Left lung (tissue), 10 donors: ENCODE data around the gene H2BK1. TPM values are rescaled to one million over a fixed set of nuclear protein-coding genes. Genes with fewer than 3 reads are reported as not detected.
A peak's percentile ranks its signal among the peaks of the same experiment; 100 is the strongest.

Source experiments
- ATAC-seq: fragments of 200-7000 bp; cut with Tn5 transposase; one replicate; pipeline ENCODE4 v1.9.1; 2020; ENCODE audit warnings: moderate library complexity
- DNase-seq, 4 donors: peaks; one replicate each; pipeline ENCODE4 v3.0.0-alpha.2; 2013 to 2020
- H3K27ac ChIP-seq, 2 donors: fragments of 200-600 bp; sonication (generic) in 1 of 2; one replicate each; pipeline versions ENCODE4 v1.5.0 to v1.8.0; 2020 to 2021
- H3K27me3 ChIP-seq, 2 donors: fragments of 200-600 bp; sonication (generic) in 1 of 2; one replicate each; pipeline versions ENCODE4 v1.5.0 to v1.8.0; 2020 to 2021
- H3K36me3 ChIP-seq, 2 donors: fragments of 200-600 bp; sonication (generic) in 1 of 2; one replicate each; pipeline versions ENCODE4 v1.5.0 to v1.8.0; 2020 to 2021
- H3K4me1 ChIP-seq, 2 donors: fragments of 200-600 bp; one replicate each; pipeline ENCODE4 v1.8.0; 2021
- H3K4me3 ChIP-seq, 2 donors: fragments of 200-600 bp; sonication (generic) in 1 of 2; one replicate each; pipeline versions ENCODE4 v1.5.0 to v1.8.0; 2020 to 2021; ENCODE audit warnings: mild to moderate bottlenecking in 1 of 2
- H3K9me3 ChIP-seq, 2 donors: fragments of 200-600 bp; sonication (generic) in 1 of 2; one replicate each; pipeline versions ENCODE4 v1.5.0 to v1.8.0; 2020 to 2021
- CTCF ChIP-seq, 2 donors: fragments of 200-600 bp; sonication (generic) in 1 of 2; IDR thresholded peaks; one replicate each; pipeline versions ENCODE4 v1.5.0 to v1.8.0; 2021; ENCODE audit warnings: antibody characterized with exemption in 2 of 2
- intact Hi-C, 2 donors: fragments of 100-400 bp; cut with DNase I; formaldehyde crosslinking; loops; one replicate each; pipeline versions ENCODE4 v1.11.2 to v1.14.2; 2022
- polyA plus RNA-seq, 6 donors: library from polyadenylated mRNA; unstranded; fragments of 120-200 nt; gene quantifications; one replicate each; pipeline ENCODE4 v1.2.1, GENCODE V29; 2013; ENCODE audit not compliant: insufficient read length in 6 of 6
- total RNA-seq, 2 donors: library from RNA; stranded (reverse); fragmentation: NEBNext Ultra II Directional; extraction: Animal tissue kit (Norgen Biotek cat#: 25700); gene quantifications; one replicate each; pipeline ENCODE4 v1.2.1, GENCODE V29; 2021
- donor health status: DM: no; HTN: yes; CAD: no.
- donor health status: DM: no; HTN: no; CAD: no.

The H2BK1 gene
- total and polyA plus RNA-seq, 8 donors: not detected

- peaks cover 0 to 17% of the 10 kb centered on the region in 2 donors for H3K36me3 ChIP-seq
- H3K27ac ChIP-seq: no peak overlapping the region
- peaks cover 0 to 37% of the 10 kb centered on the region in 2 donors for H3K27me3 ChIP-seq
- no peaks in the 10 kb centered on the region for H3K9me3 ChIP-seq
- no peaks in the 10 kb centered on the region for H3K4me1 ChIP-seq
- intact Hi-C loops: no loop called here
- ATAC-seq (no peak), DNase-seq (no peak)
- no peak overlapping the region for H3K4me3 ChIP-seq
- TF ChIP-seq CTCF (IDR thresholded peaks at IDR 0.05): no peak
These were observed 1.9 kb downstream of the H2BK1 start for GRCh38 chr7:151208253-151208862.

GRCh38 chr7:151207804-151208203, 2.5 kb downstream of the H2BK1 start:
- H3K27ac ChIP-seq: no peak overlapping the region
- H3K27me3 ChIP-seq: peaks cover 0 to 40% of the 10 kb centered on the region in 2 donors
- intact Hi-C loops: no loop called here
- H3K9me3 ChIP-seq: no peaks in the 10 kb centered on the region
- H3K4me1 ChIP-seq: no peaks in the 10 kb centered on the region
- H3K36me3 ChIP-seq: peaks cover 0 to 11% of the 10 kb centered on the region in 2 donors
- ATAC-seq (no peak), DNase-seq (peak in 1 of 4 donors; percentile 25)
- H3K4me3 ChIP-seq: no peak overlapping the region
- no peak for TF ChIP-seq CTCF (IDR thresholded peaks at IDR 0.05)

GRCh38 chr7:151207315-151207714, 3.0 kb downstream of the H2BK1 start:
- DNase-seq (no peak), ATAC-seq (no peak)
- Histone ChIP-seq H3K36me3 (peaks cover 0 to 7% of the 10 kb centered on the region in 2 donors), H3K27ac (no peak overlapping the region), H3K9me3 (no peaks in the 10 kb centered on the region), H3K27me3 (peaks cover 0 to 40% of the 10 kb centered on the region in 2 donors), H3K4me3 (no peak overlapping the region), H3K4me1 (no peaks in the 10 kb centered on the region)
- intact Hi-C loops: no loop called here
- TF ChIP-seq CTCF (IDR thresholded peaks at IDR 0.05): no peak

- Histone ChIP-seq H3K9me3 (no peaks in the 10 kb centered on the region), H3K4me3 (no peak overlapping the region), H3K36me3 (peaks cover 0 to 3% of the 10 kb centered on the region in 2 donors), H3K4me1 (no peaks in the 10 kb centered on the region), H3K27ac (peak overlapping the region in 1 of 2 donors; percentile 8), H3K27me3 (peaks cover 0 to 40% of the 10 kb centered on the region in 2 donors)
- DNase-seq (no peak), ATAC-seq (no peak)
- TF ChIP-seq CTCF (IDR thresholded peaks at IDR 0.05): no peak
- intact Hi-C loops: no loop called here
These were observed 3.4 kb downstream of the H2BK1 start for GRCh38 chr7:151206914-151207313.

GRCh38 chr7:151205730-151206129, 4.6 kb downstream of the H2BK1 start:
- Histone ChIP-seq H3K9me3 (no peaks in the 10 kb centered on the region), H3K27me3 (peaks cover 0 to 40% of the 10 kb centered on the region in 2 donors), H3K27ac (no peak overlapping the region), H3K4me3 (no peak overlapping the region), H3K36me3 (no peaks in the 10 kb centered on the region), H3K4me1 (no peaks in the 10 kb centered on the region)
- ATAC-seq (no peak), DNase-seq (no peak)
- intact Hi-C loops: no loop called here
- TF ChIP-seq CTCF (IDR thresholded peaks at IDR 0.05): no peak
